NCI-H128 (cell line): Measurements from ENCODE around the gene SERPINA3.

Experiments
- DNase-seq: peaks from one replicate; lab custom pipeline; 2025; ENCODE audit not compliant: unreplicated experiment; lab: John Stamatoyannopoulos, UW

SERPINA3 gene

DNA sequence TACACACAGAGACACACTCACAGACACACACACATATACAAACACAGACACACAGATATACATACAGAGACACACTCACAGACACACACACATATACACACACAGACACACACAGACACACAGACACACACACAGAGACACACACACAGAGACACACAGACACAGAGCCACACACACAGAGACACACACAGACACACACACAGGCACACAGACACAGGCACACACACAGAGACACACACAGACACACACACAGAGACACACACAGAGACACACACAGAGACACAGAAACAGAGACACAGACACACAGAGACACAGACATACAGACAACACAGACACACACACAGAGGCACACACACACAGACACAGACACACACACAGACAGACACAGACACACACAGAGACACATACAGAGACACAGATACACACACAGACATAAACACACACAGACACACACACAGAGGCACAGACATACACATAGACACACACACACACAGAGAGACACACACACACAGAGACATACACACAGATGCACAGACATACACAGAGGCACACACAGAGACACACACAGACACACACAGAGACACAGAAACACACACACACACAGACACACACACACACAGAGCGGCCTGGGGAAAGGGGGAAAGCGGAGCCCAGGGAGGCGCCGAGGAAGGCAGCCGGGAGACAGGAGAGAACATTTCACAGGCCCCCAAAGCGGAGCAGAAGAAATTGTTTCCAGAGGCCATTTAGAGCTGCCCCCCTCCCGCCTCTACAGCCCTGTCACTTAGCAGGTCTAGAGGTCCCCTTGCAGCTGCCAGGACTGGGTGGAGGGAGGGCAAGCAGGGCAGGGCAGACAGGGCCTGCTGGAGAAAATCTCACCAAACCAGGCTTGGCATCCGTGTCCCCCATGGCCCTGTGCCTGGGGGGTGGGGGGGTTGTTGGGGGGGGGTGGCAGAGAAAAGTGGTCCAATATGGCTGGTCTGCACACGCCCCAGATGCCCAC lies 38.9 kb downstream of the SERPINA3 start:
- no peak for DNase-seq

DNA sequence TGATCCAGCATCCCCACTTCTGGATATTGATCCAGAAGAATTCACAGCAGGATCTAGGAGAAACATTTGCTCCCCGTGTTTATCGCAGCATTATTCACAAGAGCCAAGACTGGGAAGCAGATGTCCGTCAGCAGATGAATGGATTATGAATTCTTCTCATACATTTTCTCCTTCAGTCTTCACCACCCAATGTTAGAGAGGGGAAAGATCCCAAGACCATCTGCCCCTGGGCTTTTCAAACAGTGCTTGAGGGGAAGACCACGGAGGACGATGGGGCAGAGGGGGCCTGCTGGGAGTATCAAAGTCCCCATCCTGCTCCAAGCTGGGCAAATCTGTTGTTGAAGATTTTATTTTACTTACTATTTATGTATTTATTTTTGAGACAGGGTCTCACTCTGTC lies 41.1 kb downstream of the SERPINA3 start:
- no peak for DNase-seq

DNA sequence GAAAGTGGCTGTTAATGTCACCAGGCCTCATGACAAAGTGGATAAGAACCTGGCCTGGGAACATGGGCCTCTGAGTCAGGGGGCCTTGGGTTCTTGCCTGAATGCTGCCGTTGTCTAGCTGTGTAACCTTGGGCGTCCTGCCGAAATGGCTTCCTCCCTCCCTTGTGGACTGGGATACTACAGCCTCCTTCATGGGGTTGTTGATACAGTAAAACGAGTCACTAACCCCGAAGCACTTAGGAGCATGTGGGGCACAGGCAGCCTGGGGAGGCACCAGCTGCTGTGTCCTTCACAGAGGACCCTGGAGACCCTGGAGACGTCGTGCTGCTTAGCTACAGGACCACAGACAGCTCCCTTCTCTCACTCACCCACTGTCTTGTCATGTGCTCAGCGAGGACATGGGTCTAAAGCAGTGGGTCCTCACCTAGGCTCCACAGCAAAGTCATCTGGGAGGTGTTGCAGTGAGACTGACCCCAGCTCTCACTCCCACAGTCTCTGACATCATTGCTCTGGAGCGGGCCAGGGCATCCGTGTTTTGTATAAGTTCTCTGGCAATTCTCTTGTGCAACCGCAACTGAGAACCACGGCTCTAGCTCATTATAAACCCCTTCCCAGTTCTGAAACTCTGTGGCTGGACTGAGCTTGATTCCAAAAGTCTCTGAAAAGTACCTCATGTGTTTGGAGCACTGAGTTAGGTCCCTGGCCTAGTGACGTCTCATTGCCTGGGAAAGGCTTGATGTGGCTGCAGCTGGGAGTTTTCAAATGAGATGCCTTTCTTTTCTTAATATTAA lies 42.1 kb downstream of the SERPINA3 start:
- no peak for DNase-seq

DNA sequence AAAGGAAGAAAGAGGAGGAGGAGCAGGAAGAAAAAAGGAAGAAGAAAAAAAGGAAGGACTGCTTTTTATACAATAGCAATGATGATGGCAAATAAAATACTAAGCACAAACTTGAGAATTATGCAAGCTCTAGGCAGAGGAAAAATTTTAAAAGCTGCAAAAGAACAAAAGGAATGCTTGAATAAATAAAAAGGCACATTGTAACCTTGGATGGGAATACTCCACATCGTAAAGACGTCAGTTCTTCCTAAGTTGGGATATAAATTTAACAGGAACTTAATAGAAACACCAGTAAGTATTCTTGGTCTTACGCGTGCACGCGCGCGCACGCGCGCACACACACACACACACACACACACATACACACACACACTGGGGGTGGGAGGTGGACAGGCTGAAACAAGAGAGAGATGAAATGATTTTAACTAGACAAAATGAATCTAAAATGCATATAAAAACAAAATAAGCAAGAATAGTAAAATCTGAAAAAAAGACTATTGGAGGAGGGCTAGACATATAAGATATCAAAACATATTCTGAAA lies 43.0 kb downstream of the SERPINA3 start:
- DNase-seq, result no peak

DNA sequence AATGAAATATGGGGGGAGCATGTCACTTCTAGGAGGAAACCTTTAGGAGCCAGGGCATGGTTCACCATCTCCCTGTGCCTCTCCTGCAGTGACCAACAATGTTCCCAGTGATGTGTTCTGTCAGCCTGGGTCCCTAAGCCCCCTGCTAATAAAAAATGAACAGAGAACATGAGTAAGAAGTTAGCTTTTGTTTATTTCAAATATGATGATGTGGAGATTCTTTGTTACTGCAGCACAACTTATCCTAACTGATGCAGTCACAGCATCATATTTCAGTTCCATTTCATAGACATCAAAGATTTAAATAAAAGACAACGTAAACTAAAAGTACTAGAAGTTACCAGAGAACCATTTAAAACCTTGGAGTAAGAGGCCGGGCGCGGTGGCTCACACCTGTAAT lies 43.9 kb downstream of the SERPINA3 start:
- DNase-seq, result no peak

DNA sequence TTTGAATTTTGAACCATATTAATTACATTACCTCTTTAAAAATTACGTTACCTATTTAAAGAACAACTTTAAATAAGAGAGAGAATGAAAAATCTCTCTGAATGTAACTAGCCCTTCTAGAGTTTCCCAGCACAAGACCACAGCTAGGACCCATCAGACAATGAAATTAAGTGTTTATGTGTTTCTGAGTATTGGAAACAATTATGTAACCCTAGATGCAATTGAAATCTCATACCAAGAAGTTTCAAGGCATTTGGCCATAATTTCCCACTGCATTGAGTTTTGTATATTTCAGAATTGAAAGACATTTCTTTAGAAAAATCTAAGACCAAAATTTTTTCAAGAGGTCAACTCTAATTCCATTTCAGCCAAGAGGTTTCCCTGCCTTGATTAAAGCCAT lies 47.1 kb downstream of the SERPINA3 start:
- DNase-seq, result no peak

DNA sequence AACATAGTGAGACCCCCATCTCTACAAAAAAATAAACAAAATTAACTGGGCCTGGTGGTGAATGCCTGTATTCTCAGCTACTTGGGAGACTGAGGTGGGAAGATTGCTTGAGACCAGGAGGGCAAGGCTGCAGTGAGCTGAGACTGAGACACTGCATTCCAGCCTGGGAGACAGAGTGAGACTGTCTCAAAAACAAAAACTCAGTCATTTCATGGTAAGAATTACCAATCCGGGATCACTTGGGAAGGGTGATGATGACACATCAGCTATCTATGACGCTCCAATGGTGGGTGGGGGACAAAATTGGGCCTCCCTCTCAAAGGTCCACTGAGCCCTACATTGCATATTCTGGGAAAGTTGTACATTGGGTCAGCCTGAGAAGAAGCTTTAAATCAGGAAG lies 47.7 kb downstream of the SERPINA3 start:
- DNase-seq, result no peak

DNA sequence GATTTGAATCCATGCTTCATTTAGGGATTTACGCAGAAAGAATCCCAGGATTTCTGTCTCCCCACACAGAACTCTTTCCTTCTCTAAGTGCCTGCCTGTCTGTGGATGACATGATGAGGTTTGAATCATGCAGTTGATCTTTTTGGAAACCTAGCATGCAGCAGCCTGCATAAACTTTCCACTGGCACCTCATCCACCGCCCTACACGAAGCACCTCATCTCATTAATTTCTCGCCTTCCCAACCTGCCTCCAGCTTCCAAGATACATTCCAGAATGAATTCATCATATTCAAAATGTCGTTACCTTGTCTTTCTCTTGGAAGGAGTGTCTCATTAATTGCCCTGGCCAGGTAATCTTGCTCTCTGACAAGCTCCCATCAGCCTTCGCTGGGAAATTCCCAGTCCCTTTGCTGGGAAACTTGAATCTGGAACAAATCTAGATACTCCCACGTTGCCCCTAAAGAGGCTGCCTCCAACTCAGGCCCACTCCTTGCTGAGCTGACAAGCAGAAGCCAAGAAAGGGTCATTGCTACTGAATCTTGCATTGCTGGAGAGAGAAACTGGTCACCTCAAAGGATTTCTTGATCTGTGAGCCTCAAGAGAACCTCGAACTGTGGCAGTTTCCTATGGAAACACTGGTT lies 48.2 kb downstream of the SERPINA3 start:
- DNase-seq, result no peak

DNA sequence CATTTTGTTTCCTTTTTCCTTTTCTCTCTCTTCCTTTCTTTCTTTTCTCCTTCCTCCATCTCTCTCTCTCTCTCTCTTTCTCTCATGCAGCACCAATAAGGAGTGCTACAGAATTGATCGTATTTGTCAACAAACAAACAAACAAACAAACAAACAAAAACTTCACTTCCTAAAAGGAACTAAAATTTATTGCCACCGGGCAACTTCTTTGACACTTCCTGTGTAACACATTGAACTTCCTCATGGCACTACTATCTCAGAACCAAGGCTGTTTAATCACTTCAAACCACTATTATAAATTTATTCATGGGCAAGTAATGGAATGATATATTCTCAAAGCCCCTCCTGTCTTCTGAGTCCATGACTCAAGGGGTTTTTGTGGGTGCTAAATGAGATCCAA lies 51.3 kb downstream of the SERPINA3 start:
- no peak for DNase-seq

DNA sequence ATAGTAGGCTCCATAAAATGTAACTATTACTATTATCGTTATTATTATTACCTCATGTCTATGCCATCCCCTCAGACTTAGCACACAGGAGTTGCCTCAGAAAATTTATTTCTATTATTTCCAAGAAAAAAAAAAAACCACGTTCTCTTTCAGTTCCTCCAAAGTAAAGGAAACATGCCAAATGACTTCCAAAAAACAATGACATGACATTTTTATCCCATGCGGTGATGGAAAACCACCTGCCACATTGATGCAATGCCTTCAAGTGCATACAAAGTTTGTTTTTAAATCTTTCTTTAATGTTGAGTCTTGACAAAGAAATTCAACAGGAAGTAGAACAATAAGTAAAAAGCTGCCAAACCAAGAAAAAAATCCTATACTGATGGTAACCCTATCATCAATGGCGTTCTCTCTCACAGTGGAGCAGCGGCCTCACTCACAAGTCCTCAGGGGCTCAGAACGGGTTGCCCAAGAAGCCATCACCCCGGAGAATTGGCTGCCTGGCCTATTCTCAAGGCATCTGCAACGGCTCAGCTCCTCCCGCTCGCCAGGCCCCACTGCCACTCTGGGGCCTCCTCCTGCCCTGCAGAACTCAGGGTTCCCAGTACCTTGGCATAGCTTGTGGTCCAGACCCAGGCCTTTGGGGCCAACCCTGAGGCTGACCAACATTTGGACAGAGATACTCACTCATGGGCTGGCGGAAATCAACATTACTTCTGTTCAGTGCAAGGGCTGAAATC lies 51.9 kb downstream of the SERPINA3 start:
- DNase-seq, result no peak

DNA sequence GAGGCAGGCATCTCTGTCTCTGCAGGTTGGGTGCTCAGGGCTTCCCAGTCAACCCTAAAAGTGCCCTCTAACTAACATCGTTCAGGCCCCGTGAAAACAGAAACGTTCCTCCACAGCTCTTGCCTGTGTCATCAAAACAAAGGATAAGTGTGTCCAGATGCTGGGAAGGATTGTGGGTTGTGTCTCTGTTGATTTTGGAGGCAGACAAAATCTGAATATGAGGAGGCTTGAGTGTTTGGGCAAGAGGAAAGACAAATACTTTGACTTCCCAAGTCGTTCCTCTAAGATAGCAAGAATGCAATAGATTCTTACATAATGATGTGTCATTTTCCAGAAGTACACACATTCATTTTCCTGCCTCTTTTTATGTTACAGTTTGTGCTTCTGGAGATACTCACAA lies 52.9 kb downstream of the SERPINA3 start:
- no peak for DNase-seq

DNA sequence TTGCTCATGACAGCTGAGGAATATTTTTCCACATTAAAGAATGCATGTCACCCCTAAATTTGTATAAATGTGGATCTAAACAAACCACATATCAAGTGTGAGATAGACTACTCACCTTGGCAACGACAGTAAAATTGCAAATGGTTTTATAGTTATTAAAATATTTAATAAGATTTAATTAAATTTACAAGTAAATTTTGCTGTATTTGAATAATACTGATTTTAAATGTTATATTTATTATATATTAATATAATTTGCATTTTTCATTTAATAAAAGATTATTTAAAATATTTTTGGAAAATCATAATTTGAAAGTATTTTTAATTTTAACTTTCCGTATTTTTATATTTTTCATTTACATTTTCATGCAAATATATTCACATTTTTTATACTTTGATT lies 53.4 kb downstream of the SERPINA3 start:
- no peak for DNase-seq

DNA sequence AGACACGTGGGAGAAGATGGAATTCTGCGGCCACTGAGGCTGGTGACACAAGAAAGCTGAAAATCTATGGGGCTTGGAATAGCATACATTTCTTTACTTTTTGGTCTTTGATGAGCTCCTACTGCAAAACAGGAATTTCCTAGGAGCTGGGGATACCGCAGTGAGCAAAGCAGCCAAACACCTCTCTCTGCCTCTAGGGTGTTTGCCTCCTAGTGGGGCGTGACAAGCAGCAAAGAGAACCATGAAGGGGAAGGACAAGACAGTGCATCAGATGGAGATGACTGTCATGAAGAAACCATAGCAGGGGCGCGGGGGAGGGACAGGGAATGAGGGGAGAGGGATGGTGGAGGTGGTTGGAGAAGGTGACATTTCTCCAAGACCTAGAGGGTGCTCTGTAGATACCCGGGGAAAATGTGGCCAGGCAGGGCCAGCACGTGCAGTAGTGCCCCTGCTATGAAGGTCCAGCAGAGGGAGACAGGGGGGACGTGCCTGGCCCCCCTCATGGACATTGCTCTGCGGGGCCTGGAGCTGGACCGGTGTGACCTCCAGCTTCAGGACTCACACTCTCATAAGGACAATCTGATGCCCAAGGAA lies 58.6 kb downstream of the SERPINA3 start:
- no peak for DNase-seq

DNA sequence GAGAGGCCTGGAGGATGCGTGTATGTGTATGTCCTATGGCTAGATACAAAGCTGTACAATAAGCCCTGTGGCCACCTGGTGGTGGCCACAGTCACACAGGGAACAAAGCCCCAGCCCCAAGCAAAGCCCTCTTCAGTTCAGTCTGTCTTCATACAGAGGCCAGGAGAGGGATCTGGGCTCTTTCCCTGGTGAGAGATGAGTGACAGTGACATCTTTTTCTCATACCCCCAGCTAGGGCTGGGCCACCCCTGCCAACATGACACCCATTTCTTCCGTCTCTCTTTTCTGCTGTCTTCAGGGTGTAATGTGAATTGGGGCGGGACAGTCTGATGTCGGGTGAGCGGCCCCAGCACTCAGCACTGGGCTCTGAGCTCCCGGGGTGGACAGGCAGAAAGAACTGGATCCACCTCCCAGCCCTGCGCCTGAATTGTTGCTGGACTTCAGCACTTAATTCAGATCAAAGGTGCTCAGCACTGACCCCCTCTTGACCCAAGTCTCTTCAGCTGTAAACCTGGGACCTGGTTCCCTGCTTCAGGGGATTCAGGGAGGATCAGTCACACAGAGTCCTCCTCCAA lies 59.8 kb downstream of the SERPINA3 start:
- DNase-seq, result no peak

DNA sequence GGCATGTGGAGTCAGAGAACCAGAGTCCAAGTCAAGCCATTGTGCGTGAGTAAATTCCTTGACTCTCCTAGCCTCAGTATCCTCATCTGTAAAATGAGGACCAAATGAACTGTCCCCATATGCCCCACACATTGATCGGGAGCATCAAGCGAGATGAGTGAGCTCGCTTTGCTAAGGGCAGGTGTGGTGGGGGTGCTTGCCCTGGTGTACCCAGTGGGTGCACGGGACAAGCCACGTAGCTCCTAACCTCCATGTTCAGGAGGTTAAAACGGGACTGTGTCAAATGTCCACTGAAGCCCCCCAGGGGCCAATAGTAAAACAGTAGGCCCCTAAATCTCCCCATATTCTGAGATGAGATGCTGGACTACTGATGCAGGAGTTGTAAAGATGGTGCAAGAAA lies 60.9 kb downstream of the SERPINA3 start:
- no peak for DNase-seq
